ENCODE measurements around the gene KIAA1958. TPM values are rescaled to one million over a fixed set of nuclear protein-coding genes. Genes with fewer than 3 reads are reported as not detected.

KIAA1958 gene
- total RNA-seq, 2 experiments from 2014 or later, result 14.9 to 15.3 TPM

- Mint-ChIP-seq H3K4me3 (no peak overlapping the region), H3K27me3 (no peaks in the 10 kb centered on the region), H3K4me1 (ENCODE audit: low read depth) (no peaks in the 10 kb centered on the region), H3K27ac (no peak overlapping the region), H3K9me3 (peaks cover 22% of the 10 kb centered on the region), H3K36me3 (ENCODE audit: low read depth) (peaks cover 35% of the 10 kb centered on the region)
- no peak for ATAC-seq
- intact Hi-C loops (cut with micrococcal nuclease), result no loop called here
- no peak for DNase-seq
- ChIA-PET CTCF (interaction anchor here (1.6 kb wide), 1 partner anchor 12 kb away, joined by 3 read pairs; no protein-coding TSS in a partner anchor), POLR2A (no interaction called here)
- no peak for TF ChIP-seq CTCF (IDR thresholded peaks at IDR 0.05)
Measured at GRCh38 chr9:112642126-112642525, 155.5 kb downstream of the KIAA1958 start.

GRCh38 chr9:112647596-112647995, 161.0 kb downstream of the KIAA1958 start:
- TF ChIP-seq CTCF (IDR thresholded peaks at IDR 0.05), result no peak
- Mint-ChIP-seq H3K9me3 (peaks cover 29% of the 10 kb centered on the region), H3K36me3 (ENCODE audit: low read depth) (peaks cover 37% of the 10 kb centered on the region), H3K27me3 (no peaks in the 10 kb centered on the region), H3K4me3 (no peak overlapping the region), H3K27ac (no peak overlapping the region), H3K4me1 (ENCODE audit: low read depth) (no peaks in the 10 kb centered on the region)
- CTCF ChIA-PET, result no interaction called here
- POLR2A ChIA-PET, result no interaction called here
- no peak for DNase-seq
- ATAC-seq, result no peak
- intact Hi-C loops (cut with micrococcal nuclease), result no loop called here

GRCh38 chr9:112648624-112649023, 162.0 kb downstream of the KIAA1958 start:
- POLR2A ChIA-PET, result no interaction called here
- no peak for TF ChIP-seq CTCF (IDR thresholded peaks at IDR 0.05)
- ATAC-seq, result no peak
- Mint-ChIP-seq H3K4me1 (ENCODE audit: low read depth) (no peaks in the 10 kb centered on the region), H3K9me3 (peaks cover 29% of the 10 kb centered on the region), H3K27ac (no peak overlapping the region), H3K27me3 (no peaks in the 10 kb centered on the region), H3K36me3 (ENCODE audit: low read depth) (peaks cover 37% of the 10 kb centered on the region), H3K4me3 (no peak overlapping the region)
- intact Hi-C loops (cut with micrococcal nuclease), result no loop called here
- CTCF ChIA-PET, result interaction anchor here (1.2 kb wide), 1 partner anchor 95 kb away, joined by 3 read pairs; no protein-coding TSS in a partner anchor
- DNase-seq, result no peak

GRCh38 chr9:112654282-112654681, 167.7 kb downstream of the KIAA1958 start:
- Mint-ChIP-seq H3K9me3 (peaks cover 6% of the 10 kb centered on the region), H3K36me3 (ENCODE audit: low read depth) (peaks cover 4% of the 10 kb centered on the region), H3K4me3 (no peak overlapping the region), H3K27ac (no peak overlapping the region), H3K4me1 (ENCODE audit: low read depth) (no peaks in the 10 kb centered on the region), H3K27me3 (no peaks in the 10 kb centered on the region)
- no peak for ATAC-seq
- intact Hi-C loops (cut with micrococcal nuclease), result no loop called here
- DNase-seq, result no peak
- POLR2A ChIA-PET, result no interaction called here
- no peak for TF ChIP-seq CTCF (IDR thresholded peaks at IDR 0.05)
- CTCF ChIA-PET, result interaction anchor here (1.1 kb wide), 1 partner anchor 12 kb away, joined by 3 read pairs; no protein-coding TSS in a partner anchor

GRCh38 chr9:112655668-112656067, 169.0 kb downstream of the KIAA1958 start:
- intact Hi-C loops (cut with micrococcal nuclease), result no loop called here
- Mint-ChIP-seq H3K36me3 (ENCODE audit: low read depth) (peaks cover 2% of the 10 kb centered on the region), H3K4me1 (ENCODE audit: low read depth) (no peaks in the 10 kb centered on the region), H3K9me3 (peaks cover 1% of the 10 kb centered on the region), H3K4me3 (no peak overlapping the region), H3K27ac (no peak overlapping the region), H3K27me3 (no peaks in the 10 kb centered on the region)
- POLR2A ChIA-PET, result no interaction called here
- no peak for ATAC-seq
- DNase-seq, result no peak
- no peak for TF ChIP-seq CTCF (IDR thresholded peaks at IDR 0.05)
- CTCF ChIA-PET, result no interaction called here
